ENCODE data around the gene CLEC19A.

CLEC19A gene

GRCh38 chr16:19289811-19290485 lies 4.4 kb downstream of the CLEC19A start:
- Mint-ChIP-seq H3K27me3 (peaks cover 49% of the 10 kb centered on the region), H3K4me1 (no peaks in the 10 kb centered on the region), H3K27ac (ENCODE audit: low read depth) (no peak overlapping the region), H3K36me3 (ENCODE audit: insufficient read depth) (no peaks in the 10 kb centered on the region), H3K9me3 (no peaks in the 10 kb centered on the region), H3K4me3 (no peak overlapping the region)
- ATAC-seq (replicated peaks; ENCODE audit: extremely low read depth, poor library complexity, severe bottlenecking) (no peak), DNase-seq (ENCODE audit: low spot score in 2 of 2) (no peak)

DNA sequence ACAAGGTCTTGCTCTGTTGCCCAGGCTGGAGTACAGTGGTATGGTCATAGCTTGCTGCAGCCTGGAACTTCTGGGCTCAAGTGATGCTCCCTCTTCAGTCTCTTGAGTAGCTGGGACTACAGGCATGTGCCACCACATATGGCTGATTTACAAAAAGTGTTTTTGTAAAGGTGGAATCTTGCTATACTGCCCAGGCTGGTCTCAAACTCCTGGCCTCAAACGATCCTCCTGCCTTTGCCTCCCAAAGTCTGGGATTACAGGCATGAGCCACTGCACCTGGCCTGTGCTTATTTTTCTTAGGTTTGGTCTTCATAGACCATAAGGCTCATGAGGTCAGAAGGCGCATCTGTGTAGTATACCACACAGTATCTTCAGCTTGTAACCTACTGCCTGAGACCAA lies 5.3 kb downstream of the CLEC19A start:
- Mint-ChIP-seq H3K27ac (ENCODE audit: low read depth) (no peak overlapping the region), H3K4me3 (no peak overlapping the region), H3K9me3 (no peaks in the 10 kb centered on the region), H3K36me3 (ENCODE audit: insufficient read depth) (peaks cover 2% of the 10 kb centered on the region), H3K4me1 (no peaks in the 10 kb centered on the region), H3K27me3 (peaks cover 49% of the 10 kb centered on the region)
- ATAC-seq (replicated peaks; ENCODE audit: extremely low read depth, poor library complexity, severe bottlenecking) (no peak), DNase-seq (ENCODE audit: low spot score in 2 of 2) (no peak)

DNA sequence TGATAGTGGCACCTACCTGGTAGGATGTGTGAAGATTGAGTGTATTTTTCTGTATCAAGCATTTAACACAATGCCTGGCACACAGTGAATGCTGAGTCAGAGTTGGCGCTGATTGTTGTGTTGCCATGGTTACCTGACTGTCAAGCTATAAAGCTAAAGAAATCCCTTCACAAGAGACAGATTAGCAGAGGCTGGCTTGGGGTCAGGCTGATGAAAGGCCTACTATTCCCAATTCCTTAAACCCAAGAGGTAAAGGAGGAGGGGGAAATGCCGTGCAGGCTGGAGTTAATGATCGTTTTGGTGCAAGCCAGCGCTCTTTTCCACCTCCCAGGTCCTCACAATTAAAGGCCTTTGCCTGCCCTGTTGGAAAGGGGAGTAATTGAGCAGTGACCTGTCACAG lies 5.9 kb downstream of the CLEC19A start:
- Mint-ChIP-seq H3K36me3 (ENCODE audit: insufficient read depth) (peaks cover 2% of the 10 kb centered on the region), H3K4me1 (no peaks in the 10 kb centered on the region), H3K27me3 (peaks cover 49% of the 10 kb centered on the region), H3K9me3 (no peaks in the 10 kb centered on the region), H3K27ac (ENCODE audit: low read depth) (no peak overlapping the region), H3K4me3 (no peak overlapping the region)
- ATAC-seq (replicated peaks; ENCODE audit: extremely low read depth, poor library complexity, severe bottlenecking): no peak
- DNase-seq (ENCODE audit: low spot score in 2 of 2): no peak

DNA sequence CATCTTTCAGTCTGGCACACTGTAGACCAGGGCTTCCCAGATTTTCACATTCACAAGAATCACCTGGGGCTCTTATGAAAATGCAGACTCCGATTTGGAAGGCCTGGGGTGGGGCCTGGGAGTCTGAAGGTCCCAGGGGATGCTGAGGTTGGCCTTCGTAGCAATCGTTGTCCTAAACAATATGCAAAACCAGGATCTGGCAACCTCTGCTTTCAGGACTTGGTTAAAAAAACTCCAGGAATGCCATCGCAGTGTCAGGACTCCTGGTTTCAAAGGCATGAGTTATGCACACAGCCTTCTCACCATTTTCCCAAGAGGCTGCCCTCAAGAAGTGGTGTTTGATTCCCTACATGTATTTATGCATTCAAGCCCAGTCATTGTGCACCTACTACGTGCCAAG lies 6.7 kb downstream of the CLEC19A start:
- Mint-ChIP-seq H3K4me3 (no peak overlapping the region), H3K4me1 (no peaks in the 10 kb centered on the region), H3K36me3 (ENCODE audit: insufficient read depth) (peaks cover 2% of the 10 kb centered on the region), H3K9me3 (no peaks in the 10 kb centered on the region), H3K27me3 (peaks cover 46% of the 10 kb centered on the region), H3K27ac (ENCODE audit: low read depth) (no peak overlapping the region)
- no peak for DNase-seq (ENCODE audit: low spot score in 2 of 2)
- no peak for ATAC-seq (replicated peaks; ENCODE audit: extremely low read depth, poor library complexity, severe bottlenecking)

GRCh38 chr16:19294156-19294649 lies 8.7 kb downstream of the CLEC19A start:
- Mint-ChIP-seq H3K27ac (ENCODE audit: low read depth) (no peak overlapping the region), H3K4me1 (no peaks in the 10 kb centered on the region), H3K9me3 (no peaks in the 10 kb centered on the region), H3K36me3 (ENCODE audit: insufficient read depth) (peaks cover 2% of the 10 kb centered on the region), H3K27me3 (peaks cover 29% of the 10 kb centered on the region), H3K4me3 (no peak overlapping the region)
- DNase-seq (ENCODE audit: low spot score in 2 of 2): no peak
- no peak for ATAC-seq (replicated peaks; ENCODE audit: extremely low read depth, poor library complexity, severe bottlenecking)

GRCh38 chr16:19295393-19295792 lies 9.9 kb downstream of the CLEC19A start:
- no peak for DNase-seq (ENCODE audit: low spot score in 2 of 2)
- ATAC-seq (replicated peaks; ENCODE audit: extremely low read depth, poor library complexity, severe bottlenecking): no peak
- peaks cover 2% of the 10 kb centered on the region for H3K36me3 Mint-ChIP-seq (ENCODE audit: insufficient read depth)
- H3K4me1 Mint-ChIP-seq: no peaks in the 10 kb centered on the region
- H3K4me3 Mint-ChIP-seq: no peak overlapping the region
- peaks cover 20% of the 10 kb centered on the region for H3K27me3 Mint-ChIP-seq
- no peak overlapping the region for H3K27ac Mint-ChIP-seq (ENCODE audit: low read depth)
- no peaks in the 10 kb centered on the region for H3K9me3 Mint-ChIP-seq

DNA sequence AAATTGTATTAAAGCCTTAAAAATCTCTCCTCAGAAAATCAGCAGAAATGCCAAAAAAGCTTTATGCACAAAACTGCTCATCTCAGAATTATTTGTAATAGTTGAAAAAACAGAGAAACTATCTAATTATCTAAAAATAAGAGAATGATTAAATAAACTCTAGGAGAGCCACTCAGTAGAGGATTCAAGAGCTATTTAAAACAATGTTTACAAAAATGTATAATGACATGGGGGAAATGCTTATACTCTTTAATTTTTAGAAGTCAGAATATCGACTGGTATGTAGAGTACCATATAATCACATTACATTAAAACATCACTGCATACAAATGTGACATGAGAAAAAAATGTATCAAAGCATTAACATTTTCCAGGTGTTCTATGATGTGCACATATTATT lies 11.9 kb downstream of the CLEC19A start:
- no peak overlapping the region for H3K4me3 Mint-ChIP-seq
- peaks cover 2% of the 10 kb centered on the region for H3K36me3 Mint-ChIP-seq (ENCODE audit: insufficient read depth)
- no peak for ATAC-seq (replicated peaks; ENCODE audit: extremely low read depth, poor library complexity, severe bottlenecking)
- peaks cover 18% of the 10 kb centered on the region for H3K27me3 Mint-ChIP-seq
- no peaks in the 10 kb centered on the region for H3K9me3 Mint-ChIP-seq
- H3K27ac Mint-ChIP-seq (ENCODE audit: low read depth): no peak overlapping the region
- no peak for DNase-seq (ENCODE audit: low spot score in 2 of 2)
- H3K4me1 Mint-ChIP-seq: no peaks in the 10 kb centered on the region

- no peaks in the 10 kb centered on the region for H3K9me3 Mint-ChIP-seq
- DNase-seq (ENCODE audit: low spot score in 2 of 2) (no peak), ATAC-seq (replicated peaks; ENCODE audit: extremely low read depth, poor library complexity, severe bottlenecking) (no peak)
- H3K4me1 Mint-ChIP-seq: no peaks in the 10 kb centered on the region
- H3K4me3 Mint-ChIP-seq: no peak overlapping the region
- peaks cover 2% of the 10 kb centered on the region for H3K36me3 Mint-ChIP-seq (ENCODE audit: insufficient read depth)
- H3K27me3 Mint-ChIP-seq: peaks cover 9% of the 10 kb centered on the region
- no peak overlapping the region for H3K27ac Mint-ChIP-seq (ENCODE audit: low read depth)
Observed at GRCh38 chr16:19299565-19299964, 14.0 kb downstream of the CLEC19A start.

GRCh38 chr16:19301931-19302330 lies 16.4 kb downstream of the CLEC19A start:
- DNase-seq (ENCODE audit: low spot score in 2 of 2): no peak
- no peaks in the 10 kb centered on the region for H3K4me1 Mint-ChIP-seq
- peaks cover 9% of the 10 kb centered on the region for H3K27me3 Mint-ChIP-seq
- no peak overlapping the region for H3K27ac Mint-ChIP-seq (ENCODE audit: low read depth)
- H3K36me3 Mint-ChIP-seq (ENCODE audit: insufficient read depth): no peaks in the 10 kb centered on the region
- no peak overlapping the region for H3K4me3 Mint-ChIP-seq
- no peak for ATAC-seq (replicated peaks; ENCODE audit: extremely low read depth, poor library complexity, severe bottlenecking)
- no peaks in the 10 kb centered on the region for H3K9me3 Mint-ChIP-seq

GRCh38 chr16:19304750-19305149 lies 19.2 kb downstream of the CLEC19A start:
- H3K9me3 Mint-ChIP-seq: no peaks in the 10 kb centered on the region
- H3K27ac Mint-ChIP-seq (ENCODE audit: low read depth): no peak overlapping the region
- H3K27me3 Mint-ChIP-seq: peaks cover 17% of the 10 kb centered on the region
- no peaks in the 10 kb centered on the region for H3K4me1 Mint-ChIP-seq
- DNase-seq (ENCODE audit: low spot score in 2 of 2) (no peak), ATAC-seq (replicated peaks; ENCODE audit: extremely low read depth, poor library complexity, severe bottlenecking) (no peak)
- no peak overlapping the region for H3K4me3 Mint-ChIP-seq
- no peaks in the 10 kb centered on the region for H3K36me3 Mint-ChIP-seq (ENCODE audit: insufficient read depth)

GRCh38 chr16:19305443-19305842 lies 19.9 kb downstream of the CLEC19A start:
- Mint-ChIP-seq H3K9me3 (no peaks in the 10 kb centered on the region), H3K36me3 (ENCODE audit: insufficient read depth) (no peaks in the 10 kb centered on the region), H3K27me3 (peaks cover 16% of the 10 kb centered on the region), H3K27ac (ENCODE audit: low read depth) (no peak overlapping the region), H3K4me1 (no peaks in the 10 kb centered on the region), H3K4me3 (no peak overlapping the region)
- DNase-seq (ENCODE audit: low spot score in 2 of 2): no peak
- ATAC-seq (replicated peaks; ENCODE audit: extremely low read depth, poor library complexity, severe bottlenecking): no peak

DNA sequence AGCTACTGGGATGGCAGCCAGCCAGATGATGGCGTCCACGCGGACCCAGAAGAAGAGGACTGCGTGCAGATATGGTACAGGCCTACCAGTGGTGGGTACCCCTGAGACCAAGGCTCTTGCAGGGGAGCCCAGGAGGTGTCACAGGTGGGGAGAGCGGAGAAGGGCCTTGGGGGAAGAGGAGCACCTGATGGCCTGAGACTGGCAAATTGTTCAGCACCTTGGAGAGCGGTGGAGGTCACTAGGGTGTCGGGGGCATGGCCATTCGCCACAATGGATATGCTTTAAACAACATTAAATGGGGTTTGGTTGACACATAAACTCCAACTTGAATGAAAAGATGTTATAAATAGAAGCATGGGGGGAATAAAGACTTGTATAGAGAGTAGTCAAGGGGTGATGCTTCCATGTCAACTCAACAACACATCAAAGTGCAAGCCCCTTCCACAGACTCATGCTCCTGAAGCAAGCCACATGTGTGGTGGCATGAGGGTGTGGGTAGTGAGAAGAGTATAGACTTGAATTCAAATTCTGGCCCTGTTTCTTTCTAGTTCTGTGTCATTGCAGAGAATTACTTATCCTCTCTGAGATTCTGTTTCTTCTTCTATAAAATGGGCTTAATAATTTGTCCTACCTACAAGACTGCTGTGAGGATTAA lies 22.2 kb downstream of the CLEC19A start:
- no peak overlapping the region for H3K4me3 Mint-ChIP-seq
- H3K9me3 Mint-ChIP-seq: no peaks in the 10 kb centered on the region
- ATAC-seq (replicated peaks; ENCODE audit: extremely low read depth, poor library complexity, severe bottlenecking): no peak
- DNase-seq (ENCODE audit: low spot score in 2 of 2): no peak
- H3K27ac Mint-ChIP-seq (ENCODE audit: low read depth): no peak overlapping the region
- H3K4me1 Mint-ChIP-seq: no peaks in the 10 kb centered on the region
- peaks cover 9% of the 10 kb centered on the region for H3K27me3 Mint-ChIP-seq
- no peaks in the 10 kb centered on the region for H3K36me3 Mint-ChIP-seq (ENCODE audit: insufficient read depth)

- Mint-ChIP-seq H3K36me3 (ENCODE audit: insufficient read depth) (no peaks in the 10 kb centered on the region), H3K4me3 (no peak overlapping the region), H3K27ac (ENCODE audit: low read depth) (no peak overlapping the region), H3K9me3 (no peaks in the 10 kb centered on the region), H3K27me3 (peaks cover 9% of the 10 kb centered on the region), H3K4me1 (no peaks in the 10 kb centered on the region)
- ATAC-seq (replicated peaks; ENCODE audit: extremely low read depth, poor library complexity, severe bottlenecking) (no peak), DNase-seq (ENCODE audit: low spot score in 2 of 2) (no peak)
Observed at GRCh38 chr16:19308392-19308791, 22.9 kb downstream of the CLEC19A start.
